ES-I3 (cell line): ENCODE data around the gene TRIAP1.
"Not testable (repeated sequence)": the region's sequence is repeated elsewhere in the genome, so short reads cannot be mapped to it uniquely, and the experiment has no call there.

Experiments
- H3K36me3 ChIP-seq: 2 replicates; pipeline ENCODE4 v1.6.1; 2013; ENCODE audit warnings: mild to moderate bottlenecking, low read length, control low read depth, moderate library complexity; ENCODE audit not compliant: insufficient read depth
- H3K4me1 ChIP-seq: 2 replicates; pipeline ENCODE4 v1.6.1; 2013; ENCODE audit warnings: mild to moderate bottlenecking, control low read depth, low read length; ENCODE audit not compliant: insufficient read depth
- H3K9ac ChIP-seq: 2 replicates; pipeline ENCODE4 v1.6.1; 2013; ENCODE audit warnings: low read depth, mild to moderate bottlenecking, low read length, moderate library complexity
- H3K9me3 ChIP-seq: 2 replicates; pipeline ENCODE4 v1.6.1; 2013; ENCODE audit warnings: mild to moderate bottlenecking, low read length, moderate library complexity; ENCODE audit not compliant: control insufficient read depth, insufficient read depth

The TRIAP1 gene

GRCh38 chr12:120445911-120446843 lies at the start of gene TRIAP1, which contains the start of gene GATC:
Gene TRIAP1, minus strand, starts transcription at chr12:120446384. Its CDS starts 12 bp downstream, at chr12:120446372.
Gene GATC, plus strand, starts transcription at chr12:120446444. Its CDS starts 37 bp downstream, at chr12:120446481.
- Histone ChIP-seq H3K9me3 (no peaks in the 10 kb centered on the region), H3K4me1 (peaks cover 9% of the 10 kb centered on the region), H3K36me3 (peaks cover 25% of the 10 kb centered on the region), H3K9ac (peak within 1 kb of the TSS; percentile 99)

GRCh38 chr12:120495186-120495730 lies 49.1 kb upstream of the TRIAP1 start:
- H3K4me1 ChIP-seq = peaks cover 15% of the 10 kb centered on the region
- no peaks in the 10 kb centered on the region for H3K9me3 ChIP-seq
- peaks cover 5% of the 10 kb centered on the region for H3K36me3 ChIP-seq
- H3K9ac ChIP-seq = peak overlapping the region; percentile 59

- Histone ChIP-seq H3K9me3 (no peaks in the 10 kb centered on the region), H3K9ac (no peak overlapping the region), H3K36me3 (peaks cover 2% of the 10 kb centered on the region), H3K4me1 (no peaks in the 10 kb centered on the region)
Measured at GRCh38 chr12:120490833-120491512, 44.8 kb upstream of the TRIAP1 start.

- peaks cover 2% of the 10 kb centered on the region for H3K36me3 ChIP-seq
- H3K9ac ChIP-seq = no peak overlapping the region
- no peaks in the 10 kb centered on the region for H3K9me3 ChIP-seq
- H3K4me1 ChIP-seq = no peaks in the 10 kb centered on the region
Measured at GRCh38 chr12:120490325-120490724, 44.1 kb upstream of the TRIAP1 start.

- no peaks in the 10 kb centered on the region for H3K4me1 ChIP-seq
Measured at GRCh38 chr12:120489018-120489417, 42.8 kb upstream of the TRIAP1 start.

GRCh38 chr12:120488057-120488640 lies 42.0 kb upstream of the TRIAP1 start:
- Histone ChIP-seq H3K36me3 (peaks cover 2% of the 10 kb centered on the region), H3K9me3 (no peaks in the 10 kb centered on the region), H3K9ac (no peak overlapping the region), H3K4me1 (no peaks in the 10 kb centered on the region)

More at GRCh38 chr12:120489018-120489417, 42.8 kb upstream of the TRIAP1 start:
- H3K9me3 ChIP-seq = no peaks in the 10 kb centered on the region
- peaks cover 2% of the 10 kb centered on the region for H3K36me3 ChIP-seq
- no peak overlapping the region for H3K9ac ChIP-seq

- not testable (repeated sequence) for H3K9ac ChIP-seq, H3K9me3 ChIP-seq, H3K4me1 ChIP-seq, H3K36me3 ChIP-seq
Measured at GRCh38 chr12:120487552-120487951, 41.4 kb upstream of the TRIAP1 start.

- no peak overlapping the region for H3K9ac ChIP-seq
- H3K4me1 ChIP-seq = no peaks in the 10 kb centered on the region
- no peaks in the 10 kb centered on the region for H3K9me3 ChIP-seq
Measured at GRCh38 chr12:120485961-120486881, 40.0 kb upstream of the TRIAP1 start.

GRCh38 chr12:120483621-120484020 lies 37.4 kb upstream of the TRIAP1 start:
- peaks cover 2% of the 10 kb centered on the region; the same call in 1 of the 2 replicates for H3K36me3 ChIP-seq
- H3K9ac ChIP-seq = no peak overlapping the region
- no peaks in the 10 kb centered on the region for H3K9me3 ChIP-seq
- H3K4me1 ChIP-seq = no peaks in the 10 kb centered on the region

More at GRCh38 chr12:120485961-120486881, 40.0 kb upstream of the TRIAP1 start:
- H3K36me3 ChIP-seq = peaks cover 2% of the 10 kb centered on the region

- H3K4me1 ChIP-seq = no peaks in the 10 kb centered on the region
- H3K9me3 ChIP-seq = no peaks in the 10 kb centered on the region
- no peak overlapping the region for H3K9ac ChIP-seq
- H3K36me3 ChIP-seq = no peaks in the 10 kb centered on the region
Measured at GRCh38 chr12:120481022-120481767, 35.0 kb upstream of the TRIAP1 start.

GRCh38 chr12:120480211-120480610 lies 34.0 kb upstream of the TRIAP1 start:
- Histone ChIP-seq H3K9ac (no peak overlapping the region), H3K9me3 (no peaks in the 10 kb centered on the region), H3K36me3 (no peaks in the 10 kb centered on the region), H3K4me1 (no peaks in the 10 kb centered on the region)

- no peaks in the 10 kb centered on the region for H3K36me3 ChIP-seq
- H3K9ac ChIP-seq = no peak overlapping the region
Measured at GRCh38 chr12:120479458-120479857, 33.3 kb upstream of the TRIAP1 start.

GRCh38 chr12:120475643-120476042 lies 29.5 kb upstream of the TRIAP1 start:
- no peak overlapping the region for H3K9ac ChIP-seq
- no peaks in the 10 kb centered on the region for H3K36me3 ChIP-seq
- peaks cover 10% of the 10 kb centered on the region for H3K4me1 ChIP-seq
- no peaks in the 10 kb centered on the region for H3K9me3 ChIP-seq

More at GRCh38 chr12:120479458-120479857, 33.3 kb upstream of the TRIAP1 start:
- no peaks in the 10 kb centered on the region for H3K9me3 ChIP-seq
- H3K4me1 ChIP-seq = peaks cover 4% of the 10 kb centered on the region
